A172 (cell line): ENCODE results near the gene CPNE6. TPM values are rescaled to one million over a fixed set of nuclear protein-coding genes. Genes with fewer than 3 reads are reported as not detected.

Source experiments
- DNase-seq: peaks from one replicate; pipeline ENCODE4 v3.0.0-alpha.2; 2015; ENCODE audit warnings: low spot score
- total RNA-seq: library from RNA; depleted of rRNA; stranded (reverse); fragments of >200 nt; shearing (Covaris generic); gene quantifications from 2 replicates; pipeline ENCODE4 v1.2.3, GENCODE V29; 2014

The CPNE6 gene
- total RNA-seq, 1 experiment from 2014 or later, result not detected

GRCh38 chr14:24086193-24086955 is 15.0 kb downstream of the CPNE6 start:
- no peak for DNase-seq

- DNase-seq, result no peak
Observed at GRCh38 chr14:24087004-24087403, 15.6 kb downstream of the CPNE6 start.

DNA sequence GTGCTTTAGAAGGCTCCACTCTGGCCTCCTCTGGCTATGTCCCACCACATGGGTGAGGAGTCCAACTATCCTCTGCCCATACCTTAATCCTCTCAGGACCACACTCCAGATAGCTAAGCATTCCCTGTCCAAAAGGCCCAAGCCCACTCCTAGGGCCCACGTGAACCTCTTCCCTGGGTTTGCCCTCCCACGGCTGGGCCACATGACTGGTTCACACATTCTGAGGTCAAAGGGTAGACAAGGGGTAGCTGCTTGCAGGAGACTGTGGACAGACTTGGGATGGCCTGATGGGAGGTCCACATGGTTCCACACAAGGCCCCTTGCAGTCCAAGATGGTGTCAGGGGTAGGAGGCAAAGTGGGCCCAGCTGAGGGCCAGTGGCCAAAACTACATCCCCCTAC is 16.7 kb downstream of the CPNE6 start:
- no peak for DNase-seq

GRCh38 chr14:24089890-24090289 is 18.5 kb downstream of the CPNE6 start:
- DNase-seq, result no peak

DNA sequence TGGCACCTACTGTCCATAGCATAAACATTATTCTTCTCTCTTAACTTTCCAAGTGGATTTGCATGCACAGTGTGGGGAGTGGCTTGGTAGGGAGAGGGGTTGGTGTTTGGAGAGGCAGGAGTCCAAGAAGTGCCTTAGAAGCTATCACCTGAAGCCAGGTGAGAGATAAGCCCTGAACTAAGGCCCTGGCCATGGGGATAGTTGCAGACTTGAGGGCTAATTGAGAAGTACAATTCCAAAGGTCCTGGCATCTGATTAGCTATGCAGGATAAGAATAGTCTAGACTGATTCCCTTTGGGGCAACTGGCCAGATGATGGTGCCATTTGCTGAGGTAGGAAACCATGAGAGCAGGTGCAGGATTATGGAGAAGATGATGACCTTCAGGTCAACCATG is 20.7 kb downstream of the CPNE6 start:
- no peak for DNase-seq

DNA sequence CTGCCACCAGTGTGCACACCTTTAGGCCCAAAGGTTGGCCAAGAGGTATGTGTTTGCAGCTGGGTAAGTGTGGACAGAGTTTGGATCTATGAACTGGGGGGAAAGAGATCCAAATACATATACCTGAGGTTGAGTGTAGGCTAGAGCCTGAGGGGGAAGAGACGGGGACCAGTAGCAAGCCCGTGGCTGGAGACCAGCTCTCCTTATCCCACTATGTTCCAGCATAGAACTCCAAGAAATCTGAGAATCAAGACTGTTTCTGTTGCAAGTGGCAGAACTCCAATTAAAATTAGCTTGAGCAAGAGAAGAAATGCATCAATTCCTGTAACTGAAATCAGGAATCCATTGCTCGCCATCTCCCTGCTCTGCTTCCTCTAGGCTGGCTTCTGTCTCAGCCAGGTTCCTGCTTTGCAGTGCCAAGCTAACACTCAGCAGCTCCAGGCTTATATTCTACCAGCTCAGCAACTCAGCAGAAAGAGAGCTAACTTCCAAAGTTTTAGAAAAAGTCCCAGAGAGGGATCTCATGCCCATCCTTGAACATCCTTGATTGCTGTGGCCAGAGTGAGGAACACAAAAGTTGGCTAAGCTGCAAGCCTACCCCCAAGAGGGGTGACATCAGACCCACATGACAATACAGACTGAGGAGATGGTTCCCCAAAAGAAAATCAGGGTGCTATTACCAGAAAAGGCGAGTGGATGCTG is 21.3 kb downstream of the CPNE6 start:
- DNase-seq, result no peak

DNA sequence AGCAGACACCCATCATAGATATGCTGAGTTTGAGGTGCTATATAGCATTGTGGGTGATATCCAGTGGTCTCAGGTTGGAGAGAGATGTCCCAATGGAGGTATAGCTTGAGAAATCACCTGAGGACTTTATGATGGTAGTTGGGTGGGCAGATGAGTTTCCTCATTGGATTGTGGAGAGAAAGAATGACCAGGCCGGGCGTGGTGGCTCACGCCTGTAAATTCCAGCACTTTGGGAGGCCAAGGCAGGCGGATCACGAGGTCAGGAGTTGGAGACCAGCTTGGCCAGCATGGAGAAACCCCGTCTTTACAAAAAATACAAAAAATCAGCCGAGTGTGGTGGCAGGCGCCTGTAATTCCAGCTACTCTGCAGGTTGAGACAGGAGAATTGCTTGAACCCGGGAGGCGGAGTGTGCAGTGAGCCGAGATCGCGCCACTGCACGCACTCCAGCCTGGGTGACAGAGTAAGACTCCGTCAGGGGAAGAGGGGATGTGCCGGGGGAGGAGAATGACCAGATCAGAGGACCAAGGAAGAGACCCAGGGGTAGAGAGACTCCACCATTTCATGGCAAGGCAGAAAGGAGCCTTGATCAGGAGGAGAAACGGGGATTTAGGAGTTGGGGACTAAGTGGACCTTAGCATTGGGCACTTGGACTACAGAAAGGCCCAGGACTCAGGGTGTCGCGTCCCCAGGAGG is 22.0 kb downstream of the CPNE6 start:
- DNase-seq, result no peak

GRCh38 chr14:24093901-24094840 is 22.8 kb downstream of the CPNE6 start, which contains the start of gene PCK2:
Gene PCK2 (plus strand): TSS chr14:24094311. CDS start chr14:24094406, 95 bp downstream.
- peak; percentile 75 for DNase-seq

DNA sequence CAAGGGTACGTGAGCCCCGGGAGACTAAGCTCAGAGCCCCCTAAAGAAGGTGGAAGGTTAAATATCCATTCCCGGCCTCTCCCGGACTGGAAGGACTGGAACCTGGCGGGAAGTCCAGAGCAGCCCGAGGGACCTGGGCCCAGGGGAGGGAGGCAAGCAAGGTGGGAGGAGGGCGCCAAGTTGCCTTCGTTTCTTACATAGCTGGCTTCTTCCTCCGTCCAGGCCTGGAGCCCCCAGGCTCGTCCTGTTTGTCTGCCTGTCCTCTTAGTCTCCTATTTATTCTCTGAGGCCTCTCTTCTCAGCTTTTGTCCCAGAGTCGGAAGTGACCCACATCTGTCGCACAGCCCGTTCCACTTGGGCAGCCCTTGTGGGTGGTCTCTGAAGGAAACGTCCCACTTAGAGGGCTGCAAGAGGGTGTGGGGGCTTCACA is 23.5 kb downstream of the CPNE6 start:
- DNase-seq, result no peak

DNA sequence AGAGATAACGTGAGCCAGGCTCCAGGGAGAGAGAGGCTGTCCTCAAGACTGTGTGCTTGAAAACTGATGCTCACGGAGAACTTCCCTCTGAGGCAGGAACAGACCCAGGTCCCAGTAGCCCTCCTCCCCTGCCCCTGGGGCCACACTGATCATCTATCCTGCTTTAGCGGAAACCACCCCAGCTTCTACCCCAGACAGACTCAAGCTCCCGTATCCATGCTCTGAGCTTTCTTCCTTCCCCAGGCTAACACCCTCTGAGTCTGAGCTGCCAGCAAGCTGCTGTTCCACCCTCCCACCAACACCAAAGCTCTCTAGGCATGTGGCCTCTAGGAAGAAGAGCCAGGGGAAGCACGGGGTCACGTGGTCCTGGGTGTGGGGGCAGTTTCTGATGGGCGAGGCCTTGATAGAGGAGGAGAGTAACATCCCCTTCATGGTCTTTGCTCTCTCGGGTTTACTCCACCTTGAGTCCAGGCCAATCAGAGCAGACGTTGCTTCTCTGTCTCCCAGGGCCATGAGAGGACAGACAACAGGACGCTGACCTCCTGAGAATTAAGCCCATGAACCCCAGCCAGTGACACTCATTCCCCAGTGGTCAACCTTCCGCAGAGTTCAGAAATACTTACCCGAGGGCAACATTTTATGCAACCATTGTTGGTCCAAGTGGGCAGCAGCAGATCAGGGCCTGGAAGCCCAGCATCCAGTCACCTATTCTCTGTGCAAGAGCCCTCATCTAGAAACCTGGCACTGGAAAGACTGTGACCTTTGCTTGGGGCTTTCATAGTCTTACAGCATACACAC is 24.1 kb downstream of the CPNE6 start:
- no peak for DNase-seq

DNA sequence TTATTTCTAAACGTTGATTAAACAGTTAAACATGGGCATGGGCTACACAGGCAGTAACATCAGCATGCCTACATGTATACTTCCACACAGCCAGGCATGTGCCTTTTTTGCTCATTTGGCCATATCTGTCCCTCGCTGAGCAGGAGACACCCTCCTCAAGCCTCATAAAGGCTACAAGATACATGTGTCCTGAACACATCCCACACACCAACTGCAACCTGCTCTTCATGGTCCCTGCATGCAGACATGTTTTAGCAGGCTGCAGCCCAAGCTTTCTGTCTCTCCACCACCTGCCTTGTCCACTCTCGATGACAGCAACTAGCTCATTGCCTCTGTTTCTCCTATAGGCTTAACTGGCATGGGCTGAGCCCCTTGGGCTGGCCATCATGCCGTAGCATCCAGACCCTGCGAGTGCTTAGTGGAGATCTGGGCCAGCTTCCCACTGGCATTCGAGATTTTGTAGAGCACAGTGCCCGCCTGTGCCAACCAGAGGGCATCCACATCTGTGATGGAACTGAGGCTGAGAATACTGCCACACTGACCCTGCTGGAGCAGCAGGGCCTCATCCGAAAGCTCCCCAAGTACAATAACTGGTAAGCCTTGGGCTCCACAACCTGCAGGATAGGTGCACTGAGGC is 25.3 kb downstream of the CPNE6 start:
- DNase-seq, result no peak

DNA sequence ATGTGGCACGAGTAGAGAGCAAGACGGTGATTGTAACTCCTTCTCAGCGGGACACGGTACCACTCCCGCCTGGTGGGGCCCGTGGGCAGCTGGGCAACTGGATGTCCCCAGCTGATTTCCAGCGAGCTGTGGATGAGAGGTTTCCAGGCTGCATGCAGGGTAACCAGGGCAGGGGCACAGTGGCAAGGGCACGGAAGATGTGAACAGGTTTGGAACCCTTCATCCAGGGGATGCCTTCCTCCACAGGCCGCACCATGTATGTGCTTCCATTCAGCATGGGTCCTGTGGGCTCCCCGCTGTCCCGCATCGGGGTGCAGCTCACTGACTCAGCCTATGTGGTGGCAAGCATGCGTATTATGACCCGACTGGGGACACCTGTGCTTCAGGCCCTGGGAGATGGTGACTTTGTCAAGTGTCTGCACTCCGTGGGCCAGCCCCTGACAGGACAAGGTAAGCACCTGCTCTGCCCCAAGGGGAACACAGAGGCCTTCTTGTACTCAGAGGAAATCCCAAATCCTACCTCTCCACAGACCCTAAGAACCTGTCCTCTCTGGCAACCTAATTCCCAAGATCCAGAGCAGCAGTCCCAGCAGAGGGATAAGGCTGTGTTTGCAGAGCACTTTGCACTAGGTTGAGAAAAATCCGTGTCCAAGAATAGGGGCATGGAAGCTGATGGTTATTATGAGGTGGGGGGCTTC is 27.0 kb downstream of the CPNE6 start:
- no peak for DNase-seq

- no peak for DNase-seq
Observed at GRCh38 chr14:24098927-24099813, 27.8 kb downstream of the CPNE6 start.

- DNase-seq, result no peak
Observed at GRCh38 chr14:24100197-24100981, 29.0 kb downstream of the CPNE6 start.

DNA sequence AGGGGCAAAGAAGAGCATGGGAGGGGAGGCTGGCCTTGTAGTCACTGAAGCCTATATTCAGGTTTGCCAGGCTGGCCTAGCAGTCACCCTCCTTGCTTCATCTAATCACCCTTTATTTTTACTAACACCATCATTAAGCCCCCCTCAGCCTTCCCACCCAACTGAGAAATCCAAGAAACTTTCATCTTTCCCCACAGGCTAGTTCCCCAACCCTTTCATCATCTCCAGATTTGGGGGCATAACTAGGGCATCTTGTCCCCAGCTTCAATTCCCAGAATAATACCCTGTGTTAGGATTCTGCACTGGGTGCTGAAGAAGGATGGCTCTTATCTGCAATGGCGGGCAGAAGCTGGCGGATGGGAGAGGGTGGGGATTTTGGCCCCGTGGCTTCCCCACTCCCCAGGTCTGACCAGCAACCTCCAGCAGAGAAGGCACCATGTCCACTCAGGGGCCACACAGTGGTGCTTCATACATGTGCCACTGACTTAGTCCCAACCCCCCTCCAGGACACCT is 29.7 kb downstream of the CPNE6 start:
- DNase-seq, result no peak

DNA sequence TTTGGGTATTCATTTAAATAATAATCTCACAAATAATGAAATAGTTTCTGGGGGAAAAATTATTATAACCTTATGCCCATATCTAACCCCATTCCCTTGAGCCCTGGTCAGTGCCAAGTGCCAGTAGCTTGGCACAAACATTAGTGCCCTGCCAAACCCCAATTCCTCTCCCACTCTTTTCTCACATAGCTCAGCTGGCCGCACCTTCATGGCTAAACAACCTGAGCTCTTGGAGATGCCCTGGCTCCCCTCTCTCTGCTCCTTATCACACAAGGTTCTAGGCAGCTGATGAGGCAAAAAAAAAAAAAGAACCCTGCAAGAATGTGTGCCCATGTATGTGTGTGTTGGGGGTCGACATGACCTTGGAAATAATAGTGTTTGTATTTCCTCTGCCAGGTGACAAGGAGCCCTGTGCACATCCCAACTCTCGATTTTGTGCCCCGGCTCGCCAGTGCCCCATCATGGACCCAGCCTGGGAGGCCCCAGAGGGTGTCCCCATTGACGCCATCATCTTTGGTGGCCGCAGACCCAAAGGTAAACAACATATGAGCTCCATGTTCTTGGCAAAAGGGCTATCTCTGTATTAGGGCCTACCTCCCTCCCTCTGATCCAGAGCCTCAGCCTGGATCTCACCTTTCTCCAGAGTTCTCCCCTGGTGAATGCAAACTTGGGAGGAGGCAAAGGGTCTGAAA is 31.1 kb downstream of the CPNE6 start:
- DNase-seq, result no peak

DNA sequence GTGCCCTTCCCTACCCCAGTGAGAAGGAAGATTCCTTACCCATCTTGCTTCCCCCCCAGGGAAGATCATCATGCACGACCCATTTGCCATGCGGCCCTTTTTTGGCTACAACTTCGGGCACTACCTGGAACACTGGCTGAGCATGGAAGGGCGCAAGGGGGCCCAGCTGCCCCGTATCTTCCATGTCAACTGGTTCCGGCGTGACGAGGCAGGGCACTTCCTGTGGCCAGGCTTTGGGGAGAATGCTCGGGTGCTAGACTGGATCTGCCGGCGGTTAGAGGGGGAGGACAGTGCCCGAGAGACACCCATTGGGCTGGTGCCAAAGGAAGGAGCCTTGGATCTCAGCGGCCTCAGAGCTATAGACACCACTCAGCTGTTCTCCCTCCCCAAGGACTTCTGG is 32.1 kb downstream of the CPNE6 start:
- no peak for DNase-seq
